ENCODE results near the gene POC1A. TPM values are rescaled to one million over a fixed set of nuclear protein-coding genes. Genes with fewer than 3 reads are reported as not detected.

Gene POC1A
- total RNA-seq, 1 donor from 2014 or later = 30.1 TPM

GRCh38 chr3:52140769-52141168 is 13.5 kb downstream of the POC1A start:
- H3K36me3 Mint-ChIP-seq (ENCODE audit: low read depth) = no peaks in the 10 kb centered on the region
- no peak for TF ChIP-seq CTCF (conservative IDR thresholded peaks at IDR 0.05)
- no peaks in the 10 kb centered on the region for H3K9me3 Mint-ChIP-seq

GRCh38 chr3:52140000-52140399 is 14.2 kb downstream of the POC1A start:
- Mint-ChIP-seq H3K27ac (ENCODE audit: unreplicated experiment) (no peak overlapping the region), H3K9me3 (no peaks in the 10 kb centered on the region), H3K4me1 (peaks cover 6% of the 10 kb centered on the region), H3K27me3 (ENCODE audit: low read depth) (no peaks in the 10 kb centered on the region), H3K36me3 (ENCODE audit: low read depth) (no peaks in the 10 kb centered on the region), H3K4me3 (no peak overlapping the region)
- DNase-seq (ENCODE audit: low read depth, low spot score) = no peak
- TF ChIP-seq CTCF (conservative IDR thresholded peaks at IDR 0.05) = no peak

More at GRCh38 chr3:52140769-52141168, 13.5 kb downstream of the POC1A start:
- no peak for DNase-seq (ENCODE audit: low read depth, low spot score)
- peaks cover 6% of the 10 kb centered on the region for H3K4me1 Mint-ChIP-seq
- no peaks in the 10 kb centered on the region for H3K27me3 Mint-ChIP-seq (ENCODE audit: low read depth)
- no peak overlapping the region for H3K27ac Mint-ChIP-seq (ENCODE audit: unreplicated experiment)
- no peak overlapping the region for H3K4me3 Mint-ChIP-seq

GRCh38 chr3:52137311-52137710 is 16.9 kb downstream of the POC1A start:
- no peaks in the 10 kb centered on the region for H3K27me3 Mint-ChIP-seq (ENCODE audit: low read depth)
- no peak for TF ChIP-seq CTCF (conservative IDR thresholded peaks at IDR 0.05)
- H3K4me3 Mint-ChIP-seq = no peak overlapping the region
- peaks cover 2% of the 10 kb centered on the region for H3K36me3 Mint-ChIP-seq (ENCODE audit: low read depth)
- no peak for DNase-seq (ENCODE audit: low read depth, low spot score)
- no peaks in the 10 kb centered on the region for H3K9me3 Mint-ChIP-seq
- no peaks in the 10 kb centered on the region for H3K4me1 Mint-ChIP-seq
- peak overlapping the region; percentile 86 for H3K27ac Mint-ChIP-seq (ENCODE audit: unreplicated experiment)

- Mint-ChIP-seq H3K27ac (ENCODE audit: unreplicated experiment) (peak overlapping the region; percentile 31), H3K27me3 (ENCODE audit: low read depth) (no peaks in the 10 kb centered on the region), H3K4me3 (no peak overlapping the region), H3K9me3 (no peaks in the 10 kb centered on the region), H3K4me1 (no peaks in the 10 kb centered on the region), H3K36me3 (ENCODE audit: low read depth) (peaks cover 2% of the 10 kb centered on the region)
- no peak for TF ChIP-seq CTCF (conservative IDR thresholded peaks at IDR 0.05)
- DNase-seq (ENCODE audit: low read depth, low spot score) = no peak
Observed at GRCh38 chr3:52136513-52136912, 17.7 kb downstream of the POC1A start.

- Mint-ChIP-seq H3K36me3 (ENCODE audit: low read depth) (peaks cover 2% of the 10 kb centered on the region), H3K4me1 (no peaks in the 10 kb centered on the region), H3K4me3 (no peak overlapping the region), H3K27me3 (ENCODE audit: low read depth) (no peaks in the 10 kb centered on the region), H3K27ac (ENCODE audit: unreplicated experiment) (no peak overlapping the region), H3K9me3 (no peaks in the 10 kb centered on the region)
- no peak for TF ChIP-seq CTCF (conservative IDR thresholded peaks at IDR 0.05)
- DNase-seq (ENCODE audit: low read depth, low spot score) = no peak
Observed at GRCh38 chr3:52135332-52135731, 18.9 kb downstream of the POC1A start.

GRCh38 chr3:52134761-52135160 is 19.5 kb downstream of the POC1A start:
- no peak for DNase-seq (ENCODE audit: low read depth, low spot score)
- H3K9me3 Mint-ChIP-seq = no peaks in the 10 kb centered on the region
- TF ChIP-seq CTCF (conservative IDR thresholded peaks at IDR 0.05) = no peak
- H3K36me3 Mint-ChIP-seq (ENCODE audit: low read depth) = peaks cover 5% of the 10 kb centered on the region
- H3K27me3 Mint-ChIP-seq (ENCODE audit: low read depth) = no peaks in the 10 kb centered on the region
- H3K4me1 Mint-ChIP-seq = no peaks in the 10 kb centered on the region
- H3K4me3 Mint-ChIP-seq = peak overlapping the region; percentile 27
- H3K27ac Mint-ChIP-seq (ENCODE audit: unreplicated experiment) = no peak overlapping the region
